GM18519 (cell line): ENCODE results near the gene NTSR2.

Source experiments
- ATAC-seq: cut with Tn5 transposase; IDR thresholded peaks from one replicate; pipeline ENCODE4 v1.9.1; 2021; ENCODE audit warnings: mild to moderate bottlenecking, moderate library complexity; ENCODE audit not compliant: unreplicated experiment, low FRiP score

The NTSR2 gene

DNA sequence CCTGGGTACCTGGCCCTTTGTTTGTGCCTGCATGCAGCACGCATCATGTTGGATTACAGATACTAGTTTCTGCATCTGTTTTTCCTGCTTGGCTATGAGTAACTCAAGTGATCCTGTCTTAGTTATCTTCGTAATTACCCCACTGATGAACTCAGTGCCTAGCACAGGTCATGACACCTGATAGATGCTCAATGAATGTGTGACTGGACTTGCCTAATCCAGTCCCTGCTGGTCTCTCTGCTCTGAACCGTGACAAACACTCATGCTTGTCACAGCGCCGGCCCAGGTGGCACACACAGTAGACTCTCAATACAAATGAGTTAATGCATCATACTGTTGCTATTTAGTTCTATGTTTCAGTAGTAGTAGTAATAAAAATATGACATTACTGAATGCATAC lies 31.2 kb upstream of the NTSR2 start:
- ATAC-seq: no peak

DNA sequence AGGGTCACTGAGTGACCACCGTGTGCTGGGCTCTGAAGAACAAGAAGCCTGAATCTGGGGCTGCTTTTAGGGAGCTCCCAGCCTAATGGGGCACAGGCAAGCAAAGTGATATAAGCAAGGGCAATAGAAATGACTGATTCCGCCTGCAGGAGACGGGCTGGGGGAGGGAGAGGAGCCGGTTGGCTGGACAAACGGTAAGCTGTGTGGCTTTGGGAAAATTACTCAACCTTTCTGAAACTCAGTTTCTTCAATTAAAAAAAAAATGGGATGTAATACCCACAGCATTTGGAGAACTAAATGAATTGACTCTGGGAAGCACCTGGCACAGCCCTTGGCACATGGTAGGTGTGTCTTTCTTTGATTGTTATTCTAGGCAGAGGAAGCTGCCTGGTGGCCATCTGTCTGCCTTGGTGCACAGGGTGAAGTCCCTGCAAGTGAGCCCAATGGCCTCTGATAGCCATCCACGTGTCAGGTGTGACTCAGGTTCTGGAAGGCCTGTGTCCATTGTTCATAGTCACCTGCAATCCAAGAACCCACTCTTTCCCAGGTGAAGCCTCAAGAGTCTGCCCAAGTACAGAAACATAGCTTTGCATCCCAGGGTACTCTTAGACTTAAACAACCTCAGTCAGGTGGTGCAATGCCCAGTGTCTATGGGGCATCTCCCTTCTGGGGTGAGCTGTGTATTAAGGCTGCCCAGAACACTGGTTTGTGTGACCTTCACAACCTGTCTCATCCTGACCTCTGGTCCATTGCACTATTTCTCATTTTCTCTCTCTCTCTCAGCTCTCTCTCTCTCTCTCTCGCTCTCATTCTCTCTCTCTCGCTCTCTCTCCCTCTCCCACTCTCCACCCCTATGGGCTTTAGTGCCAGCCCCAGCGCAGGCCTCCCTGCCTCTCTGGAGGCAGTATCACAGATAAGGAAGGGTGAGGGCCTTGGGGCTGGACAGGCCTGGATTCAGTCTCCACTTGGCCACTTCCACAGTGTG lies 30.0 kb upstream of the NTSR2 start:
- no peak for ATAC-seq

DNA sequence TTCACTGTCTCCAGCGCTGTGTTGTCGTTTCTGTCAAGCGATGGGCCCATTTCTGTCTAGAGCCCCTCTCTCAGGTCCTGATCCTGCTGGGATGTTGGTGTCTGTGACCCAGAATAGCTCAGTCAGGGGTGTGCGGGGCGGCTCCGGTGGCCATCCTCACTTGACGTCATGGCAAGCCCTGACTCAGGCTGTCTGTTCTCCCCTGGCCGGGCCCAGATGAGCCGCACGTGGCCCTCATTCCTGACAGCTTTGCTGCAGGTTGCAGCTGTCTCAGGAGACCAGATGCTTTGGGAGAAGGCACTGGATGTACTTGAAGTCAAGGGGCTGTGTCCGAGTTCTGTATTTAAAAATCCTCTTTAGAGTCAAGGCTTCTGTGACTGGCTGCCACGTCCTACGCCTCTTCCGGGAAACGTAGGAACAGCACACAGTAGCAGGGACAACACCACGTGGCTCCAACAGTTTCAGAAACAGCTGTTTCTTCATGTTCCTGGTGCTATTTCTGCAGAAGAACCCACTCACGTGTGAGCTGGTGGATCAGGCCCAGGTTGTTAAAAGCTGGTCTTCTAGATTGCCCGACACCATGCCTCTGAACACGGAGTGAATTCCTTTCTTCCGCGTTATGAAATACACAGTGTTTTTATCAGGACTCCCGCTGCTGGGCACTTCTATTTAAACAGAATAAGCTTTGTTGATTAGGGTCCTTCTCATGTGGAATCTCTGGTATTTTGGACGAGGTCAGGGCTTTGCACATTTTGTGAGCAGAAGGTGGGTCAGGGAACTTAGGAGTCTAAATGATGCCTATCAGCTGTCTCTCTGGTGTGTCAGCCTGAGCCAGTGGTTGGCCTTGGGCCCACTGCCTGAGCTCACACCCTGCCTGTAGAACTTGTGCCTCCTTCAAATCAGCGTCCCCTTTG lies 28.3 kb upstream of the NTSR2 start:
- ATAC-seq: no peak

DNA sequence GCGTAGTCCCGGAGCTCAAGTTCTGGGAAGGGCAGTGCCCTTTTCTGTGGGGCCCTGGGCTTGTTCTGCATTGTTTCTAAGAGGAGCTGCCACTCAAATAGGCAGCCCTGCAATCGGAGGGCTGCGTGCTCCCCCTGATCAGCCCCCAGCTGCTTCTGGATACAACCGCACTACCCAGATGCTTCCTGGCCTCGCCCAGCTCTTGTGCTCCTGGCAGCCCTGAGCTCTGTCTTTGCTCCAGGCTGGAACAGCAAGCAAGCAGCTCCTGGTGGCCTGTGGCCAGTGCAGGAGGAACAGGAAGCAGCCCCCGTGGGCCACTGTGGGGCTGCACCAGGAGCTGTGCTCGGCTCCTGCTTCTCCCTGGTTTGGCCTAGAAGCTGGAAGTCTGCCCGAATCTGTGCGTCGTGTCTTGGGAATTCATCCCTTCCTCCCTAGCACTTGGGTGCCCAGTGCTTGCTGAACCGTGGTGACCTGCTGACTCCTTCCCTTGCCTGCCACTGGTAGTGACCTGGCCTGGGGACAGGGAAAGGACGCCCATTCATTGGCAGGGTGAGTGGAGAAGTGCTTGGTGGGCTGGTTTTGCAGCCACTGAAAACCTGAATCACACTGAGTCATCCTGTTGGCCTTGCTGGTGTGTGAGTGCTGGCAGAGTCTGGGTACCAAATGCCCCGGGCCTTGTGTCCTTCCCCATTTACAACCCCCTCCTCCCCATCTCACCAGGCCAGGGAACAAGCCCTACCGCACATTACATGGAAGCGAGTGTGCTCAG lies 27.3 kb upstream of the NTSR2 start:
- ATAC-seq: no peak

DNA sequence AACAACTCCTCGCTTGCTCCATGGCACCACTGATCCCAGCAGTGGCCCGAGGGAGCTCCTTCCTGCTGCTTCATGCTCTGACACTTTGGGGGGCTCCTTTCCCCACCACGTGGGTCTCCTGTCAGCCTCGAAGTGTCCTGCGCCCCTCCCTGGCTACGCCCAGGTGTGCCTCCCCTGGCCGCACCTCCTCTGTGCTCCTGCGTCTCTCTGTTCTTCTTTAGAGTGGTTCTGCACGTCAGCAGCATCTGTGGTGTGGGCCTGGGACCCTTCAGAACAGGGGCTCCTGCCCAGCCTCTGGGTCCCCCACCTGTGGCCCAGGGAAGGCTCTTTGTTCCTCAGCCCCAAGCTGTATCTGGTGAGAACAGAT lies 26.7 kb upstream of the NTSR2 start:
- no peak for ATAC-seq

DNA sequence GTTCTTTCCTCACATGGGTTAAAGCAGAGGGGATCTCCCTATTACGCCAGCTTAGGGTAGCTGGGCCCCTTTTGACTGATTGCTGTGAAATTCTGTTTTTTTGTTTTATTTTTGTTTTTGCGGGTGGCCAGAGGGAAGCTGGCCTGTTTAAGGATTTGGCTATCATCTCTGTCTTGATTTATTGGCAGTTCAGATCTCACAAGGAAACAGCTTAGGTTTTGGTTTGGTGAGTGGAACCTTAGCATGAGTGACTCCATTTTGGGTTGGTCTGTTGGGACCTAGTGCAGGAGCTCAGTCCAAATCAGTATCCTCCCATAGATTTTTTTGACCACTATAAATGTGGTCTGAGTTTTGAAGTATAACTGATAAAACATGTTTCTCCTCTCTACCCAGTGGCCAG lies 25.6 kb upstream of the NTSR2 start:
- no peak for ATAC-seq

DNA sequence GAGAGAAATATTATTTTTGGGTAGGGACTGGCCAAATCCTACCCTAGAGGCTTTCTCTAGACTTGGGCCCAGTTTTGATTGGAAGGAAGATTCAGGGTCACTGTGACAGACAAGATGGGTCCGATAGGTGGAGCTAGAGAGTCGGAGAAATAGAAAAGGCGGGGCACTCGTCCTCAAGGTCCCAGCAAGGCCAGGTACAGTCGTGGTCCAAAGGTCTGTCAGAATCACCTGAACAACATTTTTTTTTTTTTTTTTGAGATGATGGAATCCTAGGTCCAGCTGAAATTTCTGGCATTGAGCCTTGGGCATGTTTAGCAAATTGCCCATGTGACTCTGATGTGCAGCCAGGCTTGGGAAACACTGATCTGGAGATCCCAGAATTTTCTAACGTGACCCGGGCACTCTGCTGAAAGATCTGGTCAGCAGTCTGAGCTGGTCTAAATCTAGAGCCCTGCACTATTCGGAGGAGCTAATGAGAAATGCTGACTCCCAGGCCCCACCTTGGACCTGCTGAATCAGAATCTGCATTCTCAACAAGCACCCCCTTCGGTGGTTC lies 23.0 kb upstream of the NTSR2 start:
- peak; percentile 47 for ATAC-seq

DNA sequence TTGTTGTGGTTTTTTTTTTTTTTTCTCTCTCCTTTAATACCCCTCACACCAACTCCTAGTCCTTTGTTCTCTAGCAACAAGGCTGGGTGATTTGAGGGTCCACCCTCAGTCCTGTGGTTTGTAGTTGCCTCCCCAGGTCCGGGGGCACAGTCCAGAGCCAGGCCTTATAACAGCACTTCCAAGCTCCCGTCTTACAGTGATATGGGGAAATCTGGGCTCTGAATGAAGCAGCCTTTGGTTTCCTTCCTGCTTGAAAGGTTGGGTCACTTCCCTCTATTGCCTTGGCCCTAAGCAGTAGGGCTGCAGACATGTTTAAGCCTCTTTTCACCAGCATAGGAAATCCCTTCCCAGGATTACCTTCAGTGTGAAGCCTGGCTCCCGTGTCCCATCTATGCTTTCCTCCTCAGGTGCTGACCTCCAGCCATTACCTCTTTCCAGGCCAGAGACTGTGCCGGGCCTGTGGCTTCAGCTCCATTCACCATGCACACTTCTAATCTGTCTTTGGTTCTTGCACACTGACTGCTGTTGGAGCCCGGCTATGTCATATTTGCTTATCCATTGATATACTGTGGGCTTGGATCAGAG lies 21.2 kb upstream of the NTSR2 start:
- ATAC-seq: no peak

DNA sequence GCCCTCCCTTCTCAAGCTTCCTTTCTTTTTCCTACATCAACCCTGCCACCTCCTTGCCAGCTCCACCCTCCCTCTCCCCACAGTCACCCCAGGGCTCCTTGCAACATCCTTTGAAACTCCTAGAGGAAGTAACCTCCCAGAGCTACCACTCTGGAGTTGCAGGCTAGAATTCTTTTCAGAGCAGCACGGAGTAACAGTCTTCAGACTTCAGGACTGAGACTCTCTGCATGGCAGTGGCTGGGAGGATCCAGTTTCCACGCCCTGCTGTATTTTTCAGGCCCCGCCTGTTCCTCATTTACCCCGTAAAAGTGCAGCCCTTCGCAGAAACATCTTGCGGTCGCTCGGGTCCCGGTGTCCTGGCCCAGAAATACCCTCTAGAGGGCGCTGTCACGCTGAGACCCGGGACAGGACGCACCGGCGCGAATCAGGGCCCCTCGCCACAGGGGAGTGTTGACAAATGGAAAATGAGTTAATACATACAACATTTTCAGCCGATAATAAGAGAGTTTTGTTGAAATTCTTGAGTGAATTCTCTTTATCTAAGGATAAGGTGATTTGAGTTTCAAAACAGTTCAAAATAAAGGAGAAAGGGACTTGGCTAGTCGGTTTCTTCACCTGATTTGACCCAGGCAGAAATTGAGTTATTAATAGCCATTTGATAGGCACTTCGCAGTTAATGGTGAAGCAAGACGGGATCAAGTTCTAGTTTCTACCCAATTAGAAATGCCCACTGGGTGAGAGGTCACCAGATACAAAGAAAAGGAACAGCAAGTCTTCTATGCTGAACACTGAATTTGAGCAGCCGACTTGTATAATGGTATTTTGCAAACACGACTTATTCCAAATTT lies 18.5 kb upstream of the NTSR2 start:
- peak; percentile 72 for ATAC-seq

DNA sequence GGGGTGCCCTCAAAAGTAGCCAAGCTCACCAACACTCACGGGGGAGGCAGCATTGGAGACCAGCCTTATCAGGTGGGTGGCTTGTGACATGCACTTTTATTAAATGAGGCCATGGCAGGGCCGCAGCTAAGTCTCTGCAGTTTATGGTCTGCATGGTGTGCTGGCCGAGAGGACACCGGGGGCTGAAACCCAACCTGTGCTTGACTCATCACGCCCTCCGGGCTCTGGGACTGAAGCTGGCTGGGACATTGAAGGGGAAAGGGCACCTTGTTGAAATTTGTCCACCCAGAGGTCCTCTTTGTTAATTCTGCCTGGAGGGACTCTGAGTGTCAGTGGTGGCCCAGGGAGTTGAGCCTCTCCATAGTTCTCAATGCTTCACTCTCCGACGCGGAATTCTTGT lies 17.7 kb upstream of the NTSR2 start:
- ATAC-seq: no peak

DNA sequence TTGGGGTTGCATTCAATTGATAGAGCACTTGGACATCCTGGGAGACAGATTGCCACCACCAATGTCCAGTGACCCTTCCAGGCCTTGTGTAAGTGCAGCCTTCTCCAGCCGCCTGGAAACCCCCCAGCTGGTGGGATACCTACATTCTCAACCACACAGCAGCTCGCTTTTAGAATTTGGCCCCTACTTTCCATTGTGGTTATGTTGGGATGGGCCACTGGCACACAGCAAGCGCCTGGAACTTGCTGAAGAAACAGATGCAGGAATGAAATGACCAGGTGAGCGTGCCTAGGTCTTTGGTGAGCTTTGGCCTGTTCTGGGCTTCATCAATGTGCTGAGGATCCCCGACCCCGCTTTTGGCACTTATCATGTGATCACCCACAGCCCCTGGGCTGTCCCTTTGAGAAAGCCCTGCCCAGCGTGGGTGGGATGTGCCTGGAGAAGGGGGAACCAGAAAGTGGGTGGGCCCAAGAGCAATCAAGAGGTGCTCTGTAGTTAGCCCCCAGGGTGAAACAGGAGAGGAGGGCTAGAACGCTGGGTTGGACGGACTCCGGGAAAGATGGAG lies 16.0 kb upstream of the NTSR2 start:
- no peak for ATAC-seq

DNA sequence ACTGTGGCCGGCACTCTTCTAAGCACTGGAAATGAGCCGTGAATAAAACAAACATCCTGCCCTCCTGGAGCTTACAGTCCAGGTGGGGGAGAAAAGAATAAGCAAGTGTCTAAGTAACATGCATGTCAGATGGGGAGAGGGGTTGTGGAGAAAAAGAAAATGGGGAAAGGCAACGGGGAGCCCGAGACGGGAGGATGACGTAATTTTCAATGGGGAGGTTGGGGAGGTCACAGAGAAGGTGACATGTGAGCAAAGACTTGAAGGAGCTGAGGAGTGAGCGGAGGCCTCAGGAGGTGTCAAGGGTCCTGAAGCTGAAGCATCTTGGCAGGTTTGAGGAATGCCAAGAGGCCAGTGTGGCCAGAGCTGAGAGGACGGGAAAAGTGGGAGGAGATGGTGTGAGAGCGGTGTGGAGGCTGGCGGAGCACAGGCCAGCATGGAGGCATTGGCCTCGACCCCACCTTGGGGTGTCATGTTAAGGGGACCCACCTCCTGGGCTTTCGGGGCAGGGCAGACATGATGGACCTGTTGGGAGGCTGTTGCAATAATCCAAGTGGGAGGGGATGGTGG lies 15.0 kb upstream of the NTSR2 start:
- ATAC-seq: no peak

DNA sequence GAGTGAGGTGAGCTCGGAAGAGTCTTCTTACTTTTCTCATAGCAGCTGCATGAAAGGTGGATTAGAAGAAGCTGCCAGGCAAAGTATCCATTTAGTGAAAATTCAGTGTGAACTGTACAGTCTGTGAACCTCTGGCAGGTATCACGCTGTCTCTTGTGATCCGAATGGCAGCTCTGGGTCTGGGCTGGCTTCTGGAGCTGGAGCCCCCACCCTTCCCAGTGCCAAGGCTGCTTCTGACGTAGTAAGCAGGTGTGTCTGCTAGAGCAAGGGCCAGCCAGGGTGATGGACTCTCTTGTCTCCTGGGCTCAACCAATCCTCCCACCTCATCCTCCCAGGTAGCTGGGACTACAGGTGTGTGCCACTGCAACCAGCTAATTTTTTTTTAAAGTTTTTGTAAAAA lies 14.0 kb upstream of the NTSR2 start:
- ATAC-seq: no peak

DNA sequence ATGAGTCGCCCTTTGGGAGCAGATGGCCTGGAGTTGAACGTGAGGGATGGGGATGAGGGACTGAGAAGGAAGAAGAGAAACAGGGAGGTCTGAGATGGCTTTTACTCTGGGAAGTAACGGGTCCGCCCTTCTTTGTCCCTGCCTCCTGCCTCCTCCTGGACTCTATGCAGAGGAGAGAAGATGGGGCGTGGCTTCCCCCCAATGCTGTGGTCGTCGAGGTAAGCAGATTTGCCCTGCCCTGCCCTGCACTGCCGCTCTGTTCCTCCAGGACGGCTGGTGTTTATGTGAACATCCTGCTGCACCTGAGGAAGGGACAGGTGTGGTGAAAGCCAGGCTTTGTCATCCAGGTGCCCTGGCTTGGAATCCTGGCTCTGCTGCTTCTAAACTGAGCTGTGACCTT lies 13.5 kb upstream of the NTSR2 start:
- no peak for ATAC-seq

DNA sequence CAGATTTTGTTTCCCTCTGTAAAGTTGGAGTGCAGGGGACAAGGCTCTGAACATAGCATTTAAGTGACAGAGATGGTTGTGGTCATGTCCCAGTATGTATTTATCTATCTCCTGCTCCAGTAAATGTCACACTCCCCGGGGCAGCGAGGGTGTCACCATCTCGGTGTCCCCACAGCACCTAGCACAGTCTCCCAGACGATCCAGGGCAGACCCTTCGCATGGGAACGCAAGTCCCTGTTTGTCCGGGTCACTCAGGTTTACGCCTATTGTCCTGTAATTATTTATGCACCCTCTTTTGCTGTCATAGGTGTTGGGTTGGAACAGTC lies 12.6 kb upstream of the NTSR2 start:
- no peak for ATAC-seq

DNA sequence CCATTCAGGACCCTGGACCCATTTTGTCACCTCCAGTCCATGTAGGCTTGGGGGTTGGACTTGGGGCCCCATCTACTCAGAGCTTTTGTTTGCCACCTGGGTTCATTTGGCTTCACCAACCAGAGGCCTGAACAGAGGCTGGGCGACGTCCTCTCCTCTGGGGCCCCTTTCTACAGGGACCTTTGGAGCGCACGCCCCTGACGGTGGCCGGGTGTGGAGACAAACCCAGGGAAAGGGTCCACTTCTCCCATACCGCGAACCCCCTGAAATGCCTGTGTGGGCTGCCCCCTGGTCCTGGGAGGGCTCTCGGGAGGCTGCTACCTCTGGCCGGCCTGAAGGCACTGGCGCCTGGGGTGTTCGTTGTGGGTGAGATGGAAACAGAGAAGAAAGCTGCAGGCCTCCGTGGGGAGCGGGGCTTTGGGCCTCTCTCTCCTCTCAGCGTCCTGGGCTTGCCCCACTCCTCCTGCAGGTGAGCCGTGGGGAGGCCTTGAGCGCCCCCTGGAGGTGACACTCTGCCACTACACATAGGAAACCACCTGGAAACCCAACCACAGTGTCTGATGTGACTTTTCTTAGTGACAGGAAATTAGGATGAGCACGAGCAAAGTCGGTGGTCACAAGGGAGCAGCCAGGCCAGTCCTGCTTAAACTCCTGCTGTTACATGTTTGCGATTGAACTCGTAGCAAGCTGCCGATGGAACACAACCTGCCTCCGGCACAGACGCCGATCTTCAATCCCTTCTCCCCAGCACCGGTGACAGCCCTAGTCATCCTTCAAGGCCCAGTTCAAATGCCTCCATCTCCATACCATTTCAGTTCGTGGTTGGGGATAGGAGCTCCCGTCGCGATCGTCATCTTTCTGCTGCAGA lies 12.0 kb upstream of the NTSR2 start:
- no peak for ATAC-seq

DNA sequence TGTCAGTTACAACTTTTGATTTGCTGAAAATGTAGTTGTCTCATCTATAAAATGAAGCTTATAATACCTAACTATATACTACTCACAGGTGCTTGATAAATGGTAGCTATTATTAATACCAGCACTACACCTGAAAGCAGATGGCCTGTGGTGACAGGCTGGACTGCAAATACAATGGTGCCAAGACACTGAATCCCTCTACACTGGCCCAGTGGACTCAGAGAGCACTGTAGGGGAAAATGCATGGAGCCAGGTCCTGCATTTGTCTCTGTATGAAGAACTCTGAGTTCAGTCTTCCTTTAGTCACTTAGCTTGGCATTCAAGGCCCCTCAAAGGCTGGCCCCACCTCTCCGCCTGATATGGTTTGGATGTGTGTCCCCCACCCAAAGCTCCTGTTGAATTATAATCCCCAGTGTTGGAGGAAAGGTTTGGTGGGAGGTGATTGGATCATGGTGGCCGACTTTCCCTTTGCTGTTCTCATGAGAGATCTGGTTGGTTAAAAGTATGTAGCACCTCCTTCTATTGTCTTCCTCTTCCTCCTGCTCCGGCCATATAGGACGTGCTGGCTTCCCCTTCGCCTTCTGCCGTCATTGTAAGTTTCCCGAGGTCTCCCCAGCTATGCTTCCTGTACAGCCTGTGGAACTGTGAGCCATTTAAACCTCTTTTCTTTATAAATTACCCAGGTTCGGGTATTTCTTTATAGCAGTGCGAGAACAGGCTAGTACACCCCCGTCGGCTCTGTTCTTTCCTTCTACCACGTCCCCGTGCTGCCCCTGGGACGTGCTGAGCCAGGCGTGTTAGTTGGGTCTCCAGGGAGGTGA lies 11.1 kb upstream of the NTSR2 start:
- no peak for ATAC-seq
